Keratinocyte (primary cell): ENCODE measurements around the gene COL13A1. TPM values are rescaled to one million over a fixed set of nuclear protein-coding genes. Genes with fewer than 3 reads are reported as not detected.

ENCODE experiments used
- DNase-seq: peaks from one replicate; pipeline ENCODE4 v3.0.0-alpha.2; 2011; ENCODE audit warnings: low read depth, missing footprints, low spot score
- FAIRE-seq: peaks from 2 replicates; lab custom pipeline; 2011; peaks lifted over from hg19 to GRCh38; lab: Jason Lieb, UNC
- H2AFZ ChIP-seq: 2 replicates; pipeline ENCODE4 v1.6.0; 2012; ENCODE audit warnings: low read length, control low read depth, inconsistent platforms; ENCODE audit not compliant: control insufficient read depth
- H3K27ac ChIP-seq: 2 replicates; pipeline ENCODE4 v1.5.1; 2011; ENCODE audit warnings: low read length; ENCODE audit not compliant: control insufficient read depth, insufficient read depth
- H3K27me3 ChIP-seq: 3 replicates; pipeline ENCODE4 v1.6.0; 2011; ENCODE audit warnings: low read length; ENCODE audit not compliant: control insufficient read depth, insufficient read depth; ENCODE audit errors: extremely low read depth
- H3K36me3 ChIP-seq, 2 experiments: 2 replicates in 1 of 2; 3 replicates in 1 of 2; pipeline ENCODE4 v1.5.1; 2011; ENCODE audit warnings: low read length in 2 of 2, mild to moderate bottlenecking in 1 of 2; ENCODE audit not compliant: control insufficient read depth in 2 of 2, insufficient read depth in 2 of 2; ENCODE audit errors: extremely low read depth in 1 of 2
- H3K4me1 ChIP-seq: 3 replicates; pipeline ENCODE4 v1.5.1; 2011; ENCODE audit warnings: low read length; ENCODE audit not compliant: control insufficient read depth, insufficient read depth; ENCODE audit errors: extremely low read depth
- H3K4me2 ChIP-seq: 3 replicates; pipeline ENCODE4 v1.6.0; 2011; ENCODE audit warnings: low read depth, low read length; ENCODE audit not compliant: control insufficient read depth, insufficient read depth; ENCODE audit errors: extremely low read depth
- H3K4me3 ChIP-seq, 3 experiments: fragments of 200-600 bp in 1 of 3; sonication (generic) in 1 of 3; 2 replicates in 2 of 3; 3 replicates in 1 of 3; pipeline ENCODE4 v1.5.1; 2011 to 2016; ENCODE audit warnings: low read length in 3 of 3, mild to moderate bottlenecking in 3 of 3, control low read depth in 2 of 3, inconsistent platforms in 1 of 3, low read depth in 1 of 3, mixed read lengths in 1 of 3, mixed run types in 1 of 3, moderate library complexity in 1 of 3; ENCODE audit not compliant: control insufficient read depth in 2 of 3, insufficient read depth in 2 of 3; ENCODE audit errors: extremely low read depth in 1 of 3
- H3K79me2 ChIP-seq: 2 replicates; pipeline ENCODE4 v1.6.0; 2012; ENCODE audit warnings: low read length; ENCODE audit not compliant: control insufficient read depth, insufficient read depth
- H3K9ac ChIP-seq: 3 replicates; pipeline ENCODE4 v1.6.0; 2011; ENCODE audit warnings: low read length; ENCODE audit not compliant: control insufficient read depth, insufficient read depth; ENCODE audit errors: extremely low read depth
- H3K9me1 ChIP-seq: 3 replicates; pipeline ENCODE4 v1.6.0; 2011; ENCODE audit warnings: low read length; ENCODE audit not compliant: control insufficient read depth, insufficient read depth; ENCODE audit errors: extremely low read depth
- H3K9me3 ChIP-seq: 2 replicates; pipeline ENCODE4 v1.5.1; 2012; ENCODE audit warnings: low read depth, low read length; ENCODE audit not compliant: control insufficient read depth
- H4K20me1 ChIP-seq: 3 replicates; pipeline ENCODE4 v1.6.0; 2011; ENCODE audit warnings: low read length; ENCODE audit not compliant: control insufficient read depth, insufficient read depth; ENCODE audit errors: extremely low read depth
- CTCF ChIP-seq, 3 experiments: IDR thresholded peaks in 1 of 3; conservative IDR thresholded peaks in 1 of 3; optimal IDR thresholded peaks in 1 of 3; 2 replicates in 2 of 3; 3 replicates in 1 of 3; pipeline versions ENCODE3 to v1.5.1; 2011; ENCODE audit warnings: low read length in 3 of 3, mild to moderate bottlenecking in 3 of 3, moderate library complexity in 2 of 3, control low read depth in 1 of 3, inconsistent platforms in 1 of 3; ENCODE audit not compliant: insufficient read depth in 2 of 3; ENCODE audit errors: extremely low read depth in 1 of 3
- EZH2 ChIP-seq: IDR thresholded peaks from one replicate; pipeline ENCODE4 v1.6.1; 2012; ENCODE audit warnings: inconsistent platforms, mild to moderate bottlenecking, low read length, moderate library complexity
- dilution Hi-C: fragments of 300-500 bp; cut with MboI; formaldehyde crosslinking; loops from one replicate; pipeline ENCODE4 v1.7.0; 2020; ENCODE audit warnings: low sequenced_read_pairs; ENCODE audit not compliant: extremely low pct_ligation_motif_present
- polyA plus RNA-seq, 5 experiments: library from polyadenylated mRNA; depleted of rRNA in 3 of 5; stranded (reverse) in 3 of 5; stranded (forward) in 1 of 5; unstranded in 1 of 5; fragments of >200 nt; gene quantifications; 1 replicate in 1 of 5; 2 replicates in 3 of 5; 3 replicates in 1 of 5; pipeline versions ENCODE4 v1.2.1 to v1.2.3, GENCODE V29; 2011 to 2012; ENCODE audit warnings: missing spikeins in 2 of 5, low read depth in 1 of 5, low replicate concordance in 1 of 5

COL13A1 gene
- polyA plus RNA-seq, 1 donor (not counting 4 experiments of a cell fraction or from before 2014, with no cell fraction given): 1.5 TPM

- Histone ChIP-seq H3K9me3 (no peaks in the 10 kb centered on the region), H3K4me2 (no peak overlapping the region), H3K4me1 (no peaks in the 10 kb centered on the region), H3K36me3 (no peaks in the 10 kb centered on the region), H3K79me2 (no peaks in the 10 kb centered on the region), H3K4me3 (no peak overlapping the region), H3K9me1 (no peaks in the 10 kb centered on the region), H3K27ac (no peak overlapping the region), H3K27me3 (peaks cover 21% of the 10 kb centered on the region), H2AFZ (no peak overlapping the region), H3K9ac (no peak overlapping the region), H4K20me1 (no peaks in the 10 kb centered on the region)
- dilution Hi-C loops: no loop called here
- peak; percentile 45 to 71 (median 58) for TF ChIP-seq CTCF (optimal IDR thresholded peaks at IDR 0.05 in 1 of 3, IDR thresholded peaks at IDR 0.05 in 1 of 3, conservative IDR thresholded peaks at IDR 0.05 in 1 of 3; ENCODE audit: extremely low read depth in 1 of 3, insufficient read depth in 2 of 3, low read length in 3 of 3)
- TF ChIP-seq EZH2: no peak
- no peak for DNase-seq
- FAIRE-seq: peak; percentile 46
Observed at GRCh38 chr10:69786791-69787190, 14.9 kb upstream of the COL13A1 start.

GRCh38 chr10:69787681-69788080, 14.0 kb upstream of the COL13A1 start:
- no peaks in the 10 kb centered on the region for H3K4me1 ChIP-seq
- H3K4me2 ChIP-seq: no peak overlapping the region
- DNase-seq (no peak), FAIRE-seq (no peak)
- H3K27ac ChIP-seq: no peak overlapping the region
- no peak overlapping the region for H3K9ac ChIP-seq
- no peak overlapping the region for H3K4me3 ChIP-seq
- peaks cover 22% of the 10 kb centered on the region for H3K27me3 ChIP-seq
- dilution Hi-C loops: no loop called here
- TF ChIP-seq CTCF (optimal IDR thresholded peaks at IDR 0.05 in 1 of 3, IDR thresholded peaks at IDR 0.05 in 1 of 3, conservative IDR thresholded peaks at IDR 0.05 in 1 of 3; ENCODE audit: extremely low read depth in 1 of 3, insufficient read depth in 2 of 3, low read length in 3 of 3) (no peak), EZH2 (no peak)
- H4K20me1 ChIP-seq: no peaks in the 10 kb centered on the region
- no peaks in the 10 kb centered on the region for H3K36me3 ChIP-seq
- H3K79me2 ChIP-seq: no peaks in the 10 kb centered on the region
- no peaks in the 10 kb centered on the region for H3K9me1 ChIP-seq
- no peak overlapping the region for H2AFZ ChIP-seq
- no peaks in the 10 kb centered on the region for H3K9me3 ChIP-seq
